Activated naive CD4-positive, alpha-beta T cell treated with anti-CD3 and anti-CD28 coated beads, Interleukin-2, amount 50 U/mL, for 72 hours (primary cell): ENCODE measurements around the gene SUPT20HL1. TPM values are rescaled to one million over a fixed set of nuclear protein-coding genes. Genes with fewer than 3 reads are reported as not detected.
A peak's percentile ranks its signal among the peaks of the same experiment; 100 is the strongest.
"Not testable (repeated sequence)": the region's sequence is repeated elsewhere in the genome, so short reads cannot be mapped to it uniquely, and the experiment has no call there.

Experiments
- ATAC-seq, 2 donors: fragments of 150-1000 bp; cut with Tn5 transposase; 2 replicates each; pipeline ENCODE4 v1.10.0; 2021; ENCODE audit warnings: mild to moderate bottlenecking in 2 of 2, moderate library complexity in 2 of 2
- DNase-seq, 2 donors: peaks; one replicate each; pipeline ENCODE4 v3.0.0; 2021 to 2022; ENCODE audit warnings: low spot score in 2 of 2
- H3K27ac Mint-ChIP-seq, 2 donors: one replicate each; pipeline ENCODE4 v1.8.0; 2022; ENCODE audit warnings: mild to moderate bottlenecking in 2 of 2, mixed read lengths in 2 of 2
- H3K36me3 Mint-ChIP-seq, 2 donors: one replicate each; pipeline ENCODE4 v1.8.0; 2022; ENCODE audit warnings: mixed read lengths in 2 of 2
- H3K9me3 Mint-ChIP-seq, 2 donors: one replicate each; pipeline ENCODE4 v1.8.0; 2022; ENCODE audit warnings: mixed read lengths in 2 of 2
- total RNA-seq, 2 donors: library from RNA; stranded (reverse); gene quantifications; one replicate each; pipeline ENCODE4 v1.2.3, GENCODE V29; 2022

SUPT20HL1 gene
- total RNA-seq, 2 donors from 2014 or later: 0.21 TPM; not detected in 1

DNA sequence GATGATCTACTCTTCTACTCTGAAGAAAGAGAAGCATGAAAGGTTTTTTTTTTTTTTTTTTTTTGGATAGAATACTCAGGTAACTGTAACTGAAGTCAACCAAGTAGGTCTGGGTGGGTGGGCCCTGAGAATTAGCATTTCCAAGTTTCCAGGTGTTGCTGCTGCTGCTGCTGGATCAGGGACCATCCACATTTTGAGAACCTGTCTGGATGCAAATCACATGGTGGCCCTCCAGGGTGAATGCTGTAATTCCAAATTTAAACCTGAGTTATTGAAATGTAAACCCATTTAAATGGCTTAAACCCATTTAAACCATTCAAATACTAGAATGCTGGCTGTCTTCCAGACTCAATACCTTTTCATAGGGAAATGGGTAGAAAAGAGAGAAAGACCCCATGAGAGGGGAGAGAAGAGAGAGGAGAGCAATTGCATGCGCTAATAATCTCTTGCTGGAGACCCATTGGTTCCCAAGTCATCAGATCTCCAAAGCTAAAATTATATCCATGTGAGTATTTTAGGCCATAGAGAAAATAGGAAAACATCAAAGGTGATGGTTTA is 17.6 kb downstream of the SUPT20HL1 start:
- Mint-ChIP-seq H3K27ac (no peak overlapping the region), H3K9me3 (no peaks in the 10 kb centered on the region), H3K36me3 (no peaks in the 10 kb centered on the region)
- ATAC-seq (no peak), DNase-seq (no peak)

DNA sequence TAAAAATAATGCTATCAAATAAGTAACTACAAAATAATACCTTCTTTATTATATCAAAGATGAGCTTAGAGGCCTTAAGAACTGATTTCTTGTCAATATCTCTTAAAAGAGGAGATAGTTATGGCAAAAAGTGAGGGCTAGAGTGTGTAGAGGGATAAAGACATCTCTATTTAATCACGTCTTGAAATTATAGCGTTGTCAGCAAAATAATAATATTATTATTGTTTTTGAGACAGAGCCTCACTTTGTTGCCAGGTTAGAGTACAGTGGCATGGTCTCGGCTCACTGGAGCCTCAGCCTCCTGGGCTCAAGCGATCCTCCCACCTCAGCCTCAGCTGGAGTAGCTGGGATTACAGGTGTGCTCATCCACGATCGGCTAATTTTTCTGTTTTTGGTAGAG is 18.3 kb downstream of the SUPT20HL1 start:
- no peak for ATAC-seq
- Mint-ChIP-seq H3K9me3 (no peaks in the 10 kb centered on the region), H3K36me3 (no peaks in the 10 kb centered on the region), H3K27ac (no peak overlapping the region)
- no peak for DNase-seq

DNA sequence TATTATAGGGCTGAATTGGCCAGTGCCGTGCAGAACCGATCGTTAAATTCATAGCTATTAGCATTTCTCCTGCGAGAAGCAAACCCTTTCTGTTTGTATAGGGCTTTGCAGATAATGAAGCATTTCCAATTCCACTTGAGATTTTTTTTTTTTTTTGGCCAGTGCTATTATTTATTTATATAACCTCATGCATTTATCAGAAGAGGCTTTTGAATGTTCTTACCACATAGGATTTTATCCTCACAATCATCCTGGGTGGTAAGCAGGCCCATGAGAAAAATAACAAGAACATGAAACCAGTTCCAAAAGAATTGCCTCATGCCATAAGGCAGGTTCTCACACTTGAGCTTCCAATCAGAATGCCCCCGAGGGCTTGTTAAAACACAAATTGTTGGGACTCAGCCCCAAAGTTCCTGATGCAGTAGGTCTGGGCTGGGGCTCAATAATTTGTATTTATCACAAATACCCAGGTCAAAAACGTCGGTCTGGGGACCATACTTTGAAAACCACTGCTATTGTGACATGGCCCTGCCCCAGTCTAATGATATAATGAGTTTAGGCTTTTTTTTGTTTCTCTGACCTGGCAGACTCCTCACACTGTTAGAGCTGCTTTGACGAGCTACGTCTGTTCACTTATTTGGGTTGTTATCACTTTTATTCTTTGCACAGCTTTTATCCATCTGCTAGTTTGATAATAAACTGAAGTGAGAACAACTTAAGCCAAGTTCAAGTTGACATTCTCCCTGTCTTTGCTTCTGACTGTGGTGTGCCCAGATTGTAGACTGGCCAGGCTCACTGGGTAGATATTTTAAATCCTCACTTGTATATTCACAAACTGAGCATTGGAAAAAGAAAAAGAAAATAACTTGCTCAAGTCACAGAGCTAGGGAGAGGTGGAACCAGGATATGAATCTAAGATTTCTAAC is 20.1 kb downstream of the SUPT20HL1 start:
- ATAC-seq: no peak
- Mint-ChIP-seq H3K36me3 (no peaks in the 10 kb centered on the region), H3K27ac (no peak overlapping the region), H3K9me3 (no peaks in the 10 kb centered on the region)
- no peak for DNase-seq

DNA sequence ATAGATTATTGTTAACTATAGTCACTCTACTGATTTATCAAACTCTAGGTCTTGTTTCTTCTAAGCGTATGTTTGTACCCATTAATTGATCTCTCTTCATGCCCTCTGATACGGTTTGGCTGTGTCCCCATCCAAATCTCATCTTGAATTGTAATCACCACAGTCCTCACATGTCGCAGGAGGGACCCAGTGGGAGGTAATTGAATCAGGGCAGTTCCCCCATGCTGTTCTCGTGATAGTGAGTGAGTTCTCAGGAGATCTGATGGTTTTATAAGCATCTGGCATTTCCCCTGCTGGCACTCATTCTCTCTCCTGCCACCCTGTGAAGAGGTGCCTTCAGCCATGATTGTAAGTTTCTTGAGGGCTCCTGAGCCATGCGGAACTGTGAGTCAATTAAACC is 21.9 kb downstream of the SUPT20HL1 start:
- not testable (repeated sequence) for ATAC-seq, H3K27ac Mint-ChIP-seq, H3K9me3 Mint-ChIP-seq, H3K36me3 Mint-ChIP-seq, DNase-seq

DNA sequence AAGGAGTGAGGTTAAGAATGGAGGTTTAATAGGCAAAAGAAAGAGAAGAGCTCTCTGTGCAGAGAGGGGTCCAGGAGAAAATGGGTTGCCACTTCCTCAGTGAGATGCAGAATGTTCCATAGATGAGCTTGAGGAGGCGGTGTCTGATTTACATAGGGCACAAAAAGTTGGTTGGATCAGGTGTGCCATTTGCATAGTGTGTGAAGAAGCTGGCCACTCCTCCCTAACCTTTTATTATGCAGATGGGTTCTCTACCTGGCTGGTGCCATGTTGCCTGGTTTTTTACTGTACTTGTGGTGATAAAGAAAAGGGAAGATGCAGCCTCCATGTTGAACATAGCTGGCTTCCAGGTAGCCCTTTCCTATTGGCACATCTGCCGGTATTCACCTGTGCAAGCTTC is 27.3 kb downstream of the SUPT20HL1 start:
- Mint-ChIP-seq H3K9me3 (no peaks in the 10 kb centered on the region), H3K36me3 (no peaks in the 10 kb centered on the region), H3K27ac (no peak overlapping the region)
- no peak for ATAC-seq
- DNase-seq: no peak

DNA sequence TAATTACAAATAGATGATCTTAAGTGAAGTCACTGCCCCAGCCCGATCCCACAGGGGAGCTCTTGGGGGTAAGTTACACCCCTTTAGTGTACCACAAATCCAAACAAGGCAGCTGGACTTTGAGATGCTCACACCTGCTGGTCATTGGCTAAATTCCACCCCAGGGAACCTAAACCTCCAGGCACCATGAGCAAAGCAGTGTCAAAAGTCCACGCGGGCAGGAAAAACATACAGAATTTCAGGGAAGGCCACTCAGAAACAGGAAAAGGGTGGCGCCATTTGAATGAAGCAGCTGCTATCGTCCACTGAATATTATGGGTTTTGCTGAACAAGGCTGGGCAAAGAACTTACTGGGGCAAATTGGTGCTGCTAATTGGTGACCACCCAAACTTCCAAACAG is 30.9 kb downstream of the SUPT20HL1 start:
- DNase-seq (no peak), ATAC-seq (no peak)
- H3K9me3 Mint-ChIP-seq: no peaks in the 10 kb centered on the region
- no peak overlapping the region for H3K27ac Mint-ChIP-seq
- no peaks in the 10 kb centered on the region for H3K36me3 Mint-ChIP-seq

DNA sequence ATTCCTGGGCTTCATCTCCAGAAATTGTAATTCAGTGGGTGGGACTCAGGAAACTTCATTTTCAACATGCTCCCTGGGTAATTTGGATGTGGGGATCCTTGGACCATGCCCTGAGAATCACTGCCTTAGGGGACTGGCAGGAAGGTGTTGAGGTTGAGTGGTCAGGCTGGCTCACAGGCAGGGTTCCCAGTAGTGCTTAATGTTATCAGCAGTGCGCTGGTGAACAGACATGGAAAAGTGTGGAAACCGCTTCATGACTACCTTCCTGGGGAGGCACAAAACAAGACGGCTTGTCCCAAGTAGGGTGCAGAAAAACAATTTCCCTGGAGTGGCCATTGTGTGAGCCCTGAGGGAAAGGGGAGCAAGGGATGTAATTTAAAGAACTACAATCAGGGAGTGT is 31.4 kb downstream of the SUPT20HL1 start:
- H3K36me3 Mint-ChIP-seq: no peaks in the 10 kb centered on the region
- ATAC-seq (no peak), DNase-seq (no peak)
- H3K27ac Mint-ChIP-seq: no peak overlapping the region
- no peaks in the 10 kb centered on the region for H3K9me3 Mint-ChIP-seq

DNA sequence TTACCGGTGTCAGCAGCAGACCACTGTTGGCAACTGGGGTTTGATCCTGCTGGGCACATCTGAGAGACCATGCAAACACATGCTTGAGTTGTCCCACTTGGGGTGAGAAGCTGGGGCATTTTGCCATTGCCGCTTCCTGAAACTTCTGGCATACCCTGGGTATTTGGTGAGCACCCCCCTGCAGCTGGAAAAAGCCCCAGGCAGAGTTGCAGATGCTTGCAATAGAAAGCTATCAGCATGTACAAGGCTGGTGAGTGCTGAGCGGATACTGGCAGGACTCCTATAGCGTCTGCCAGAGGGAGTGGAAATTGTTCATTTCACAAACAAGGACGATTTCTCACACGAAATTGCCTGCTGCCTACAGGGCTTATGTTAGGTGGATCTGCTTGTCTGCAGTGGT is 32.3 kb downstream of the SUPT20HL1 start:
- no peak overlapping the region for H3K27ac Mint-ChIP-seq
- H3K36me3 Mint-ChIP-seq: no peaks in the 10 kb centered on the region
- no peaks in the 10 kb centered on the region for H3K9me3 Mint-ChIP-seq
- no peak for DNase-seq
- no peak for ATAC-seq

DNA sequence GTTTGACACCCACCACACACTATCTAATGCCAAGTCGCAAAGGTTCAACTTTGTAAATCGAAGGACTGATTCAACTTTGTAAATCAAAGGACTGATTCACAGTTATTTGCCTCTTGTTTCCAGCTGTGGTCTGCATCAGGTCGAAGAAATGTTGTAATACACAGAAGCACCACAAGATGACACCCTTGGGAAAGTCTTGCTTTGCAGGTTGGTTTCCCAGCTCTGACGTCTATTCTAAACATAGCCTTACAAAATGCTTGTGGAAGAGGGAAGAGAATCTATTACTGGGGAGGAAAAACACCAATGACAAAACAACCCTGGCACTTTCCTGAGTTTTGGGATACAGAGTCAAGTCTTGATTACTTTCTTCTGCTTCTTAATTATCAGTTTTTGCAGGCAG is 35.3 kb downstream of the SUPT20HL1 start:
- no peaks in the 10 kb centered on the region for H3K9me3 Mint-ChIP-seq
- ATAC-seq: peak; percentile 66 to 70

DNA sequence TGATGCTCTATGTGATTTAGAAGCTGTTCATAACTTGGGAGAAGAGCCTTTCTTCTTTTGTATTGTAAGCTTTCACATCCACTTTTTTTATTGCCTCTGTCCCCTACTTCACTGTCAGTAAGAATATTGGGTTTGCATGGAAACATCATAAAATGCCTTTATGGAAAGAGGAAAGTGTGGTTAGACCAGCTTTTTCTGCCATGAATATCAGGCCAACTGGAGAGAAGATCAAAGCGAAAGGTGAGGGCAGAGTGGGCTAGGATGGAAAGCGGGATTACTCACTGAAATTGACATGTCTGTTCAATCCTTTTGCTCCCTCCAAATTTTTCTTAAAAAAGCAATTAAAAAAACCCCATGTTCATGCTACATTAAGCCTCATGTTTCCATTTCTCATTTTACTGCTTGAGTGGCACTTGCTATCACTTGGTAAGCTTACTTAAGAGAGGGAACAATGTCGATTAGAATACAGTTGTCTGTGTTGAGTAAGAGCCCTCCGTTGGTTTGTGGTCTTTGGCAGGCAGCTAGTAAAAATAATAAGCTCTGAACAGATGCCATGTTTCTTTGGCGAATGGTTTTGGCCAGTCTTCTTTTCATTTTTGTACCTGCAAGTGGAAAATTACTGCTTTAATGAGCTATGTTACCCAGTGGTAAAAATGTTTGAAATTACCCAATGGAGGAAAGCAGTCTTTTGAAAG is 35.9 kb downstream of the SUPT20HL1 start:
- Mint-ChIP-seq H3K27ac (no peak overlapping the region), H3K36me3 (no peaks in the 10 kb centered on the region), H3K9me3 (no peaks in the 10 kb centered on the region)
- ATAC-seq (no peak), DNase-seq (no peak)

More for the DNA sequence above, 35.3 kb downstream of the SUPT20HL1 start:
- H3K27ac Mint-ChIP-seq: no peak overlapping the region
- H3K36me3 Mint-ChIP-seq: no peaks in the 10 kb centered on the region
- DNase-seq: peak in 1 of 2 donors; percentile 44

DNA sequence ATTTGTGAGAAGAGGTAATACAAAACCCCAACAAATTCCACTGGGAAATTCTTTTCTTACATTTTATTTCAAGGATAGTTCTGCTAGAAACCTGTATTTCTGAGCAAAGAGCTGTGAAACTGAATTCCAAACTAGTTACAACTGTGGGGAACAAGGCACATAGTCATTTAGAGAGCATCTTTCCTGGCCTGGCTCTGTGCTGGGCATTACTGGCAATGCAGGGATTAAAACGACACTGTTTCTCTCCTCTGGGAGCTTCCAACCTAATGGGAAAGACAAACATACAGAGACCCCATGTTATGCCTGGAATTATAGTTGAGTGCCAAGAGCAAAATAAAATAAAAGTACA is 36.5 kb downstream of the SUPT20HL1 start:
- H3K27ac Mint-ChIP-seq: no peak overlapping the region
- DNase-seq (no peak), ATAC-seq (no peak)
- H3K9me3 Mint-ChIP-seq: no peaks in the 10 kb centered on the region
- H3K36me3 Mint-ChIP-seq: no peaks in the 10 kb centered on the region

DNA sequence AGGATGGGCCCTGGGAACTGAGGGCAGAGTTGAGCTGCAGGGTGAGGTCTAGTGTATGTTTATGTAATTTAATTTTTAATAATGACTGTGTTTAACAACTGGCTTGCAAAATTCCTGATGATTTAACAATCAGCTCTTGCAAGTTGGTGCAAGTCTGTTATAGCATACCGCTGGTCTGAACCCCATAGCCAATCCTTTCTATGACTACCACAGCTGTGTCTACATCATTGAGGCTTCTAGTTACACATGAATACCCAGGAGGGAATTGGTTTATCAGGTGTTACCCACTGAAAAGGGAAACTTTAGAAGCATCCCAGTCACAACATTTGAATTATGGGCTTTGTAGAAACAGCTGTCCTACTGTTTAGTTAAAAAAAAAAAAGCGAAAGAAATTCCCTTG is 38.3 kb downstream of the SUPT20HL1 start:
- H3K27ac Mint-ChIP-seq: no peak overlapping the region
- H3K36me3 Mint-ChIP-seq: no peaks in the 10 kb centered on the region
- no peak for ATAC-seq
- H3K9me3 Mint-ChIP-seq: no peaks in the 10 kb centered on the region
- DNase-seq: no peak

DNA sequence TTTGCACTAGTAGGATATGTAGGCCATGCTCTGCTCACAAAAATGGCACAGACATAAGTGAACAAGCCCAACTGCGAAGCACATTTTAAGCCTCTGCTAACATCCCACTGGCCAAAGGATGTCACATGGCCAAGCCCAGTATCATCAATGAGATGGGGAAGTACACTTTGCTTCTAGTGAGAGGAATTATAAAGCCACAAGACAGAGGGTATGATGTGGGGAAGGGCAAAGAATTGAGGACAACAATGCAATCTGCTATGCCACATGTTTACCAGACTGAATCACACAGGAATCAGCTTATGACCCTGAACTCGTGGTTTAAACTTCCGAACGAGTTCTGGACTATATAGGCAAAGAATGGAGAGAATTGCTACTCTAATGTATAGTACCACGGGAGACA is 39.1 kb downstream of the SUPT20HL1 start:
- Mint-ChIP-seq H3K27ac (no peak overlapping the region), H3K9me3 (no peaks in the 10 kb centered on the region), H3K36me3 (no peaks in the 10 kb centered on the region)
- ATAC-seq (no peak), DNase-seq (no peak)

DNA sequence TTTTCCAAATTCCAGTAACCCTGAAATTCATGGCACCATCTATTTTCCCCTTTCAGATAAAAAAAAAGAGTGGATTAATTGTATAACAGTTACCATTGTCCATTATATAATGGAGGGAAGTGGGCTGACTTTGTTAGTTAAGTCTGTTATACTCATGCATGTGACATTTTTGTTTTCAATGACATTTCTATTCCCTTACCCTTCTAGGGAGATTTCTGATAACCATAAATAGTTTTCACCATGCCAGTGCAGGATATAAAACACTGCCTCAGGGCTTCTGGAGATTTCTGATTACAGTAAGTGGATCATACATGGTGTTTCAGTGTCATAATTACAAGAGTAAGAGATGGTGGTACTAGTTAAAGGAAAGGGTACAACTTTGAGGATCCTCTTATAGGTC is 45.5 kb downstream of the SUPT20HL1 start:
- DNase-seq: no peak
- no peak for ATAC-seq
- H3K9me3 Mint-ChIP-seq: no peaks in the 10 kb centered on the region
- no peaks in the 10 kb centered on the region for H3K36me3 Mint-ChIP-seq
- no peak overlapping the region for H3K27ac Mint-ChIP-seq
